NCI-H1092 (cell line): Measurements from ENCODE around the gene PRCC.

Experiments used
- DNase-seq: peaks from one replicate; lab custom pipeline; 2025; lab: John Stamatoyannopoulos, UW

PRCC gene, protein sequence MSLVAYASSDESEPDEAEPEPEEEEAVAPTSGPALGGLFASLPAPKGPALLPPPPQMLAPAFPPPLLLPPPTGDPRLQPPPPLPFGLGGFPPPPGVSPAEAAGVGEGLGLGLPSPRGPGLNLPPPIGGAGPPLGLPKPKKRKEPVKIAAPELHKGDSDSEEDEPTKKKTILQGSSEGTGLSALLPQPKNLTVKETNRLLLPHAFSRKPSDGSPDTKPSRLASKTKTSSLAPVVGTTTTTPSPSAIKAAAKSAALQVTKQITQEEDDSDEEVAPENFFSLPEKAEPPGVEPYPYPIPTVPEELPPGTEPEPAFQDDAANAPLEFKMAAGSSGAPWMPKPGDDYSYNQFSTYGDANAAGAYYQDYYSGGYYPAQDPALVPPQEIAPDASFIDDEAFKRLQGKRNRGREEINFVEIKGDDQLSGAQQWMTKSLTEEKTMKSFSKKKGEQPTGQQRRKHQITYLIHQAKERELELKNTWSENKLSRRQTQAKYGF

GRCh38 chr1:156767101-156767878, at the start of gene PRCC:
TSS of gene PRCC (plus strand) at chr1:156767535. CDS start at chr1:156767772, 237 bp downstream.
- peak; percentile 100 for DNase-seq

DNA sequence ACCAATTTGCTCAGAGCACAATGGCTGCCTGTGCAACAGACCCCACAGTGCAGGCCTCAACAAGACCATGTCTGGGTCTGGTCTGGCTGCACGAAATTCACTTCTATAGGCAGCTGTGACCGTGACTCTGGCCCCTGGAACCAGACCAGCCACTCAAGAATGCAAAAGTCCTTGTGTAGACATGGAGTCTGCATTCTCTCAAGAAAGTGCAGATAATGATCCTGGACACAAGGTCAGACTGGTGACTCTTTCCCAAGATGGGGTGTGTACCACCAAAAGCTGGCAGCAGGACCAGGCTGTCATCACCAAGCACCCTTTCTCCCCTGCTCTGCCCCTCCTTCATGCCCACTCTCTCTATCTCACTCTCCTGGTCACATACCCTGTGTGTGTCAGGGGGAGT, 46.2 kb upstream of the PRCC start:
- no peak for DNase-seq

DNA sequence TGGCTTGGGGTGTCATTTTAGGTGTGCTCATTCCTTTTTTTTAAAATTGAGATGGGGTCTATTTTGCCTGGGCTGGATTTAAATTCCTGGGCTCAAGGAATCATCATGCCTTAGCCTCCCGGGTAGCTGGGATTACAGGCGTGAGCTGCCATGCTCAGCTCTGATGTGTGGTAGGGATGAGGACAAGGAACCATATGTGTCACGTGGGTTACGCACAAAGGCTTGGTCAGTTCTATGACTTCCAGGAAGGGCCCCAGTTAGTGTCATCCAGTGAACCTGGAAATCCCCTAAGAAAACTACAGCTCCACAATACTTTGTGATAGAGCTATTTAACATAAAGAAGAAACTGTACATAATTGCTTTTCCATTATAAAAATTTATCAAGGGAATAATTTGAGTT, 45.8 kb upstream of the PRCC start:
- no peak for DNase-seq

DNA sequence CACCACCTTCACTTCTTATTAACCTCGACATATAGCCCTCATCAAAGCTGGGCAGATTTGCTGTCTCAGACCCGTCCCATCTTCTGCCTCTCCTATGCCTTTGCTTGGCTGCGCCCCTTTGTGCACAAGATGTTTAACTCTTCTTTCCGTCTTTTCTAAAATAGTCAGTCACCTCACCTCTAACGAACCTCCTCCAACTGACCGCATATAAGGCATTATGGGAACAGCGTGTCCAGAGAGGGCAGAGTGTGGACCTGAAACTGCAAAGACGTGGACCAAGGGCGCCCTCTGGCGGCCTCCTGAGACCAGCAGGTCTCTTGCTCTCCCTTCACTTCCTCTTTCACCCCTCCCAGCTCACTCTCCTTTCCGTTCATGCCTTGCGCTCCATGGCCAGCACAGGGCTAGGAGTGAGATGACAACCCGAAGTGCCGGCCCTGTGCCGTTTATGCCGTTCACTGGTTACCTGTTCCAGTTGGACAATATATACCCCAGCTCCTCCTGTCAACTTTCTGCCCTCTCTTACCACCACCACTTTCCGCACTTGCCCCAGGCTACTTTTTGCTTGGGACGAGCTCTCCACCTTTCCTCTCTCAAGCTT, 41.6 kb upstream of the PRCC start:
- DNase-seq = peak; percentile 78

GRCh38 chr1:156726549-156727226, 40.6 kb upstream of the PRCC start:
- DNase-seq = no peak

DNA sequence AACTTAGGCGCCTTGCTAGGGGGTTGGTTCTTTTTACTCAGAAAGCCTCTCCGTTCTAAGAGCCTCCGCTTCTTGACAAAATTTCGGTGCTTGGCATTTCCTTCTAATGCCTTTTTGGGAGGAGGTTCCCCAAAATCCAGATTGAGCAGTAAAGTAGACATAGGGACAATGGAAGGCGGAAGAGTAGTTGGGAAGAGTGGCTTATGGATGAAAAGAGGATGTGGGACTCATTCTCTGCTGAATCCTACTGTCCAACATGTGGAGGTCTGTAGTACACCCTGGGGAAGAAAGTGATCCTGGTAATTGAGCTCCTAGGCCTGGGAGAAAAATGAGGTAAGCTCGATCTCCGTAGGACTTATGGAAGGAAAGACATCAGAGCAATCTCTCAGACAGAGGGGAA, 39.8 kb upstream of the PRCC start:
- no peak for DNase-seq

DNA sequence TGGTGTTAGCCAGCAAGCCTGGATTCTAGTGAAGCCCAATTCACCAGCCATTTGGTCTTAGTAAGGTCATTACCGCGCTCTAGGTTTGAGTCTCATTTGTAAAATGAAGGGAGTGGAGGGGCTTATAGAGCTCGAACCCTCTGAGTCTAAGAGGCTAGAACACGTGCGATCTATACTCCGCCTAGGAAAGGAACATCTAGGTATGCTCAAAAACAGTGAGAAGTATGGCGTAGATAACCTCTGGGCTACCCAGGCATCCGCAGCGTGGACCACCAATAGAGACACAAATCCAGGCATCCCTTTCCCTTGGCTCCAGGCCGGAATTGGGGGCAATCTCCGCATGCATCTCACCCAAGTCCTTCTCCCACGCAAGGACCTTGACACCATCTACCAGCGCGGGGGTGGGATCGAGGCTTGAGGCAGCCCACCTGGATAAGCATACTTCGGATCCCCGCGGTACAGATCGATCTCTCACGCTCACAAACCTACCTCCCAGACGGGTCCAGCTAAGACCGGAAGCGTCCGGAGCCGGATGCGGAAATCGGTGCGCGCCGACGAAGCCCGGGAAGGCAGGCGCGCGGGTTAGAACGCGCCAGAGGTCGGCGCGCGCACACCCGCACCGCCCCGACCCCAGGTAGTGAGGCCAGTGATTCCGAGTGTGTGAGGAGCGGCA, 39.3 kb upstream of the PRCC start, which contains the start of gene METTL25B:
TSS of gene METTL25B (plus strand) at position 544 of the 673 bp plus-strand sequence. CDS start 636 bp downstream, outside the sequence.
- peak; percentile 83 for DNase-seq

- peak; percentile 98 for DNase-seq
Observed at GRCh38 chr1:156728599-156729462, 38.5 kb upstream of the PRCC start, which contains the start of gene ISG20L2. TSS of gene ISG20L2 (minus strand) at chr1:156728766. CDS start at chr1:156727652, 1,114 bp downstream.

DNA sequence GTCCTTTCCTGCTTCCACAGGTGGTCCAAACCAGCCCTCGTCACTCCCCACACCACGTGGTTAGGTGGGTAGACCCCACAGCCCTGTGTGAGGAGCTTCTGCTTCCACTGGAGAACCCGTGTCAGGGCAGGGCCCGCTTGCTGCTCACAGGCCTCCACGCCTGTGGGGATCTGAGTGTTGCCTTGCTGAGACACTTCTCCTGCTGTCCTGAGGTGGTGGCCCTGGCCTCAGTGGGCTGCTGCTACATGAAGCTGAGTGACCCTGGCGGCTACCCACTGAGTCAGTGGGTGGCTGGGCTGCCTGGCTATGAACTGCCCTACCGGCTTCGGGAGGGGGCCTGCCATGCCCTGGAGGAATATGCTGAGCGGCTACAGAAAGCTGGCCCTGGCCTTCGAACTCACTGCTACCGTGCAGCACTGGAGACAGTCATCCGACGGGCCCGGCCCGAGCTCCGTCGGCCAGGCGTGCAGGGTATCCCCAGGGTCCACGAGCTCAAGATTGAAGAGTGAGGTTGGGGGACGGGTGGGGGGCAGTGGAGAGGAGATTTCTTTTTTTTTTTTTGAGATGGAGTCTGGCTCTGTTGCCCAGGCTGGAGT, 33.2 kb upstream of the PRCC start:
- no peak for DNase-seq

GRCh38 chr1:156738407-156738806, 28.9 kb upstream of the PRCC start:
- no peak for DNase-seq

DNA sequence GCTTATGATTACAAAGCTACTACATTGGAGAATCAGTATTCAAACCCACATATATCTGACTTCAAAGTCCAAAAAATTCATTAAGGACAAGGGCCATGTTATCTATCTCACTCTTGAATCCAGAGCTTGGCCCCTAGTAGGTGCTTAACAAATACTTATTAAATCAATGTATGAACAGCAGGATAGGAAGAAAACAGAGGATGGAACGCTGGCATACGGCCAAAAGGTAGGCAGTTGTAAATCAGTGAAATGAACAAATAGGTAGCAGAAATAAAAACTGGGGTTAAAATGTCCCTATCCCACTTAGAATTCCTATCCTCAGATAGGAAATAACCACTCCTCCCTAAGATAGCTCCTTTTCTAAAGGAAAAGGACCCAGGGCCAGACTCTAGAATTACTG, 28.4 kb upstream of the PRCC start:
- no peak for DNase-seq

GRCh38 chr1:156740237-156740740, 27.0 kb upstream of the PRCC start:
- DNase-seq = no peak

GRCh38 chr1:156740741-156741480, 26.4 kb upstream of the PRCC start, which contains the start of gene MRPL24:
TSS of gene MRPL24 (minus strand) at chr1:156741088. CDS start at chr1:156738704, 2,384 bp downstream.
- peak; percentile 99 for DNase-seq

DNA sequence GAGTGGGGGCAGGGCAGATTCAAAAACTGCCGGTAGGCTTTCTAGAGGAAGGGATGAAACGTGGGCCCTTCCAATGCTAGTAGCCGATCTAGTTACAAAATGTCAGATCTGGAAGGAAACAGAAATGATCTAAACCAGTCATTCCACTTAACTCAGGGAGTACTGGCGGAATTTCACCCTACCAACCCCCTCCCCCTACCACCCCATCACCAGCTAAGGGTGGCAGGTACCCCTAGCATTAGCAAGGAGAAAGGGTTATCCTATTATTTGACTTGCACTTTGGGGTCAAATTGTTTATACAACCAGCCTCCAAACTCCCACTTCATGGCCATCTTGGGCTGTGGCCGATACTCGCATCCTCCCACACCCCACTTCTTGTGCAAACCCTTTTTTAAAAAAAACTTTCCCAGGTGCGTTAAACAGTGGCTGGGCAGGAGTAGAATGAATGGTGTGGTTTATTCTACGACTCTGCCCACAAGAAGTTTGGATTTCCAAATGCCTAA, 25.8 kb upstream of the PRCC start:
- DNase-seq = no peak

DNA sequence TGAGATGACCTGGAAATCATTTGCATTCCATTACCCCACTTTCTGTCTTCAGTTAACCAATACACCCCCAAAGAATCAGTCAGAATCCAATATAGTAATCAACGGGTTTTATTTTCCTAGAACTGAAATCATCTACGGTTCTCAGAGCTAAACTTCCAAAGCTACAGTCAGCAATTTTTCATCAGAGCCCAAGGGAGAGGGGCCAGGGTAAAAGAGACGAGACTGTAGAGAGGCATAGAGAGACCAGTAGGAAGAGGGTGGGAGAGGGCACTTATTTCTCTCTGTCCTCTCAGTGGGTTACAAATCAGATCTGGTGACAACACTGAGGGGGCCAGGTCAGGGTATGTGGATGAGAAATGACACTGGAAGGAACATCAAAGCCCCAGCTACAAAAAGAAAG, 25.3 kb upstream of the PRCC start:
- DNase-seq = no peak

GRCh38 chr1:156742801-156743200, 24.5 kb upstream of the PRCC start:
- no peak for DNase-seq

GRCh38 chr1:156743367-156744302, 23.7 kb upstream of the PRCC start:
- no peak for DNase-seq
